Nephron progenitor cell (in vitro differentiated cells): ENCODE measurements around the gene ELP1.
A peak's percentile ranks its signal among the peaks of the same experiment; 100 is the strongest.
"Not testable (repeated sequence)": the region's sequence is repeated elsewhere in the genome, so short reads cannot be mapped to it uniquely, and the experiment has no call there.

Experiments
- DNase-seq: peaks from one replicate; pipeline ENCODE4 v3.0.0; 2021
- H3K27ac Mint-ChIP-seq: 2 replicates; pipeline ENCODE4 v1.8.0; 2021; ENCODE audit warnings: mild to moderate bottlenecking, moderate library complexity, mixed read lengths
- H3K27me3 Mint-ChIP-seq: 2 replicates; pipeline ENCODE4 v1.8.0; 2021; ENCODE audit warnings: mild to moderate bottlenecking, low read depth, mixed read lengths; ENCODE audit not compliant: poor library complexity
- H3K36me3 Mint-ChIP-seq: 2 replicates; pipeline ENCODE4 v1.8.0; 2021; ENCODE audit warnings: low read depth, mixed read lengths
- H3K4me1 Mint-ChIP-seq: 2 replicates; pipeline ENCODE4 v1.8.0; 2021; ENCODE audit warnings: mixed read lengths
- H3K4me3 Mint-ChIP-seq: 2 replicates; pipeline ENCODE4 v1.8.0; 2021; ENCODE audit warnings: mild to moderate bottlenecking, moderate library complexity, mixed read lengths
- H3K9me3 Mint-ChIP-seq: 2 replicates; pipeline ENCODE4 v1.8.0; 2021; ENCODE audit warnings: mild to moderate bottlenecking, moderate library complexity, mixed read lengths
- TF ChIP-seq, protein P1 (sequence below): fragments of 200-600 bp; sonication (generic); IDR thresholded peaks from 2 replicates; pipeline ENCODE4 v1.5.0; 2021; ENCODE audit warnings: antibody characterized with exemption

ELP1 gene

DNA sequence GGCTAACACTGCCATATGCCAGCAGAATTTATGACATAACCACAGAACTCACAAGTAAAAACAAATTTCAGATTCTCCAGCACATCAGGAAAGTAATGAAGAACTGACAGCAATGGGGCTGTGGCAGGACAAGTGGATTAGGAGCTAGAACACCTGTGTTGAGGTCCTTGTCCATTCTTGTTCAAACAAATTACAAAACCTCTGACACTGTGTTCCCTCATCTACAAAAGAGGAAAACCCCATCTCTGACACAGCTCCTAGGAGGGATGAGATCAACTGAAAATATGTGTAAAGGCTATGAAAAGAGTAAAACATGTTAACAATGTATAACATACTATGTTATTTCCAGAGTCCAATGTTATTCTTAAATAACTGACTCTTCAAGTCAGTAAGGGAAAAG is 23.5 kb downstream of the ELP1 start:
- TF ChIP-seq, protein P1, sequence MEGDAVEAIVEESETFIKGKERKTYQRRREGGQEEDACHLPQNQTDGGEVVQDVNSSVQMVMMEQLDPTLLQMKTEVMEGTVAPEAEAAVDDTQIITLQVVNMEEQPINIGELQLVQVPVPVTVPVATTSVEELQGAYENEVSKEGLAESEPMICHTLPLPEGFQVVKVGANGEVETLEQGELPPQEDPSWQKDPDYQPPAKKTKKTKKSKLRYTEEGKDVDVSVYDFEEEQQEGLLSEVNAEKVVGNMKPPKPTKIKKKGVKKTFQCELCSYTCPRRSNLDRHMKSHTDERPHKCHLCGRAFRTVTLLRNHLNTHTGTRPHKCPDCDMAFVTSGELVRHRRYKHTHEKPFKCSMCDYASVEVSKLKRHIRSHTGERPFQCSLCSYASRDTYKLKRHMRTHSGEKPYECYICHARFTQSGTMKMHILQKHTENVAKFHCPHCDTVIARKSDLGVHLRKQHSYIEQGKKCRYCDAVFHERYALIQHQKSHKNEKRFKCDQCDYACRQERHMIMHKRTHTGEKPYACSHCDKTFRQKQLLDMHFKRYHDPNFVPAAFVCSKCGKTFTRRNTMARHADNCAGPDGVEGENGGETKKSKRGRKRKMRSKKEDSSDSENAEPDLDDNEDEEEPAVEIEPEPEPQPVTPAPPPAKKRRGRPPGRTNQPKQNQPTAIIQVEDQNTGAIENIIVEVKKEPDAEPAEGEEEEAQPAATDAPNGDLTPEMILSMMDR = no peak
- DNase-seq = no peak
- no peaks in the 10 kb centered on the region for H3K27me3 Mint-ChIP-seq
- no peak overlapping the region for H3K27ac Mint-ChIP-seq
- no peak overlapping the region for H3K4me3 Mint-ChIP-seq
- H3K4me1 Mint-ChIP-seq = no peaks in the 10 kb centered on the region
- no peaks in the 10 kb centered on the region for H3K9me3 Mint-ChIP-seq
- H3K36me3 Mint-ChIP-seq = peaks cover 65% of the 10 kb centered on the region

DNA sequence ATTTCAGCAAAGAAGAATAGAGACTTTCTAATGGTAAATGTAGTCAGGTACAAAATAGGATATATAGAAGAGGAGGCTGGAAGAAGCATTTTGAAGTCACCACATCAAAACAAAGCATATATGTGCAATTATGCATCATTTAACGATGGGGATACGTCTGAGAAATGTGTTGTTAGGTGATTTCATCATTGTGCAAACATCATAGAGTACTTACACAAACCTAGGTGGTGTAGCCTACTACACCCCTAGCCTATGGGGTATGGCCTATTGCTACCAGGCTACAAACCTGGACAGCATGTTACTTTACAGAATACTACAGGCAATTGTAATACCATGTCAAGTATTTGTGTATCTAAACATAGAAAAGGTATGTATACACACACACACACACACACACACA is 28.4 kb downstream of the ELP1 start:
- Mint-ChIP-seq H3K4me3 (no peak overlapping the region), H3K9me3 (no peaks in the 10 kb centered on the region), H3K36me3 (peaks cover 58% of the 10 kb centered on the region), H3K4me1 (no peaks in the 10 kb centered on the region), H3K27ac (no peak overlapping the region), H3K27me3 (no peaks in the 10 kb centered on the region)
- no peak for DNase-seq
- TF ChIP-seq, protein P1 = no peak

DNA sequence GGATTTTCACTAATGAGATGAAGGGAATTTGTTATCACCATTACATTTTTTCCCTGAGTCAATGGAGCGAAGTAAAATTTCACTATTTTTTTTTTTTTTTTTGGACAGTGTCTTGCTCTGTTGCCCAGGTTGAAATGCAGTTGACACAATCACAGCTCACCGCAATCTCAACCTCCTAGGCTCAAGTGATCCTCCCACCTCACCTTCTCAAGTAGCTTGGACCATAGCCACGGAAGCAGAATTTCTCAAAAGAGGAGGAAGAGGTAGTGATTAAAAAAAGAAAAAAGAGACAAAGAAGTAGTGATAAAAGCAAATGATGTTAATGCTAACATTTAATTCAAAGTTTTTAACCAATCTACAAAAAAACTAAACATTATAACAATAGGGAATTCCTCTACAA is 29.8 kb downstream of the ELP1 start:
- no peak for DNase-seq
- Mint-ChIP-seq H3K27ac (no peak overlapping the region), H3K4me3 (no peak overlapping the region), H3K36me3 (peaks cover 57% of the 10 kb centered on the region), H3K9me3 (no peaks in the 10 kb centered on the region), H3K4me1 (no peaks in the 10 kb centered on the region), H3K27me3 (no peaks in the 10 kb centered on the region)
- TF ChIP-seq, protein P1 = no peak

DNA sequence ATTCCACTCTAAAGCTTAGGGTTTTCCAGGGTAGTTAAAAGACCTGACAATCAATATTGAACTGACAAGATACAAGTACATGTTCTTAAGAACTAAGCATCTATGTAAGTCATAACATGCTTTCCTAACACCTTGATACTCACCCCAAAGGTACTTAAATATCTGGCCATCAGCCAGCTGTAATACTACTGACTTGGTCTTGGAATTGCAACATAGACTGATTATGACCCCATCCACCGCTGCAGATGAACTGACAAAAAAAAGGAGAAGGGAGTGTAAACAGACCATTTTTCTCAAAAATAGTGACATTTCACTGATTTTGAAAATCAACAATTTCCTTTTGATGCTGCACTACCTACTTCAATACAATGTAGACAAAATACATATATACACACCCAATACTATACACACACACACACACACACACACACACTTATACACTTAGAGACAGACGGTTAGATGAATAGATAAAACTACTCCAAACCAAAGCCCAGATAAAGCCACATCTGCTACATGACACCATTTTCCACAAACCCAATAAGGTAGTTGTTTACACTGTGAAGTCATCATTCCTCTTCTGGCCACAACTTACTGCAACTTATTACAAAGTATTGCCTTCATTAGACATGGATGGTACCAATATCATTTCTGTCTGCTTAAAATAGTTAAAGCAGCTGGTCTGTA is 30.4 kb downstream of the ELP1 start:
- Mint-ChIP-seq H3K27ac (no peak overlapping the region), H3K4me3 (no peak overlapping the region), H3K4me1 (no peaks in the 10 kb centered on the region), H3K36me3 (peaks cover 57% of the 10 kb centered on the region), H3K9me3 (no peaks in the 10 kb centered on the region), H3K27me3 (no peaks in the 10 kb centered on the region)
- TF ChIP-seq, protein P1 = no peak
- no peak for DNase-seq

DNA sequence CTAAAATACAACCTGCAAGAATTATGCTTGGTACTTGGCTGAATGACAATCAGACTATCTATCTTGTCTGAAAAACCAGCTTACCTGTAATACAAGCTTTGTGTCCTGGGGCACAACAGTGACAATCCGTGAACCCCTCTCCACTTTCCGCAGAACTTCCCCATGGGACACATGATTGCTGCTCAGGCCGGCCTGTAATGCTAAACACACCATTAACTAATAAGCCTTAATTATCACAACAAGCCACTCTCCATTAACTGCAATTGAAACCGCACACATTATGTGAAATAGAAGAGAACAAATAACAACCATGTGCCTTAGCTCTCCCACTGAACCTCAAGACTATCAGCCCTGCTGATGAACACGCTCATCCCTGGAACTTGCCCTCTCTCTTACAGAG is 33.7 kb downstream of the ELP1 start:
- Mint-ChIP-seq H3K27me3 (no peaks in the 10 kb centered on the region), H3K9me3 (no peaks in the 10 kb centered on the region), H3K4me1 (no peaks in the 10 kb centered on the region), H3K27ac (peak overlapping the region; percentile 26), H3K4me3 (no peak overlapping the region), H3K36me3 (peaks cover 67% of the 10 kb centered on the region)
- DNase-seq = no peak
- TF ChIP-seq, protein P1 = no peak

DNA sequence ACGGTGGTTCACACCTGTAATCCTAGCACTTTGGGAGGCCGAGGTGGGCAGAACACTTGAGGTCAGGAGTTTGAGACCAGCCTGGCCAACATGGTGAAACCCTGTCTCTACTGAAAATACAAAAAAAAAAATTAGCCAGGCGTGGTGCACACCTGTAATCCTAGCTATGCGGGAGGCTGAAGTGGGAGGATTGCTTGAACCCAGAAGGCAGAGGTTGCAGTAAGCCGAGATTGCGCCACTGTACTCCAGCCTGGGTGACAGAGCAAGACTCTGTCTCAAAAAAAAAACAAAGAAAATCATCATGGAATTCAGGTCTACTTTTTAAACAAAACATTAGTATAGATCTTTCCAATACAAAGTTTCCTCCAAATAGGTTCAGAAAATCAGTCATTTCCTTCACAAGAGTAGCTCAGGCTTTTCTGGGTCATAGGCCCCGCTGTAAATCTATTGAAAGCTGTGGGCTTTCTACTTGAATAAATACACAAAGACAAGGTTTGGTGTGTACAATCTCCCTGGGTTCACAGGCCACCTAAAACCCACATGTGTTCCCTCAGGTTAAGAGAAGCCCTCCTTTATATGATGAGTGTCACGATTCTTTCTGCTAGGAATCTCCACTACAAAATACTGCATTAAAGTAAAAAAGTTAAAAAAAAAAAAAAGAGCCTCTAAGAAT is 34.8 kb downstream of the ELP1 start:
- H3K27me3 Mint-ChIP-seq, DNase-seq, H3K27ac Mint-ChIP-seq, H3K4me3 Mint-ChIP-seq, H3K4me1 Mint-ChIP-seq, H3K9me3 Mint-ChIP-seq: not testable (repeated sequence)
- H3K36me3 Mint-ChIP-seq = peaks cover 69% of the 10 kb centered on the region
